Peyer's patch (tissue), 4 donors: ENCODE results near the gene POMT1.

Experiments
- POLR2A ChIP-seq, 2 donors: fragments of 450-650 bp; IDR thresholded peaks; one replicate each; pipeline ENCODE4 v1.5.1; 2017; ENCODE audit warnings: antibody characterized with exemption in 2 of 2, mild to moderate bottlenecking in 2 of 2, moderate library complexity in 2 of 2
- TF ChIP-seq, protein P1 (sequence below), 6 experiments: fragments of 450-650 bp in 4 of 6; fragments of 200-600 bp in 2 of 6; sonication (generic) in 1 of 6; IDR thresholded peaks; one replicate each; pipeline ENCODE4 v1.5.1; 2017 to 2019; ENCODE audit warnings: antibody characterized with exemption in 6 of 6, mild to moderate bottlenecking in 3 of 6, moderate library complexity in 1 of 6

GRCh38 chr9:131530920-131531832 lies 28.5 kb downstream of the POMT1 start, which contains the start of gene UCK1:
- TF ChIP-seq, protein P1, sequence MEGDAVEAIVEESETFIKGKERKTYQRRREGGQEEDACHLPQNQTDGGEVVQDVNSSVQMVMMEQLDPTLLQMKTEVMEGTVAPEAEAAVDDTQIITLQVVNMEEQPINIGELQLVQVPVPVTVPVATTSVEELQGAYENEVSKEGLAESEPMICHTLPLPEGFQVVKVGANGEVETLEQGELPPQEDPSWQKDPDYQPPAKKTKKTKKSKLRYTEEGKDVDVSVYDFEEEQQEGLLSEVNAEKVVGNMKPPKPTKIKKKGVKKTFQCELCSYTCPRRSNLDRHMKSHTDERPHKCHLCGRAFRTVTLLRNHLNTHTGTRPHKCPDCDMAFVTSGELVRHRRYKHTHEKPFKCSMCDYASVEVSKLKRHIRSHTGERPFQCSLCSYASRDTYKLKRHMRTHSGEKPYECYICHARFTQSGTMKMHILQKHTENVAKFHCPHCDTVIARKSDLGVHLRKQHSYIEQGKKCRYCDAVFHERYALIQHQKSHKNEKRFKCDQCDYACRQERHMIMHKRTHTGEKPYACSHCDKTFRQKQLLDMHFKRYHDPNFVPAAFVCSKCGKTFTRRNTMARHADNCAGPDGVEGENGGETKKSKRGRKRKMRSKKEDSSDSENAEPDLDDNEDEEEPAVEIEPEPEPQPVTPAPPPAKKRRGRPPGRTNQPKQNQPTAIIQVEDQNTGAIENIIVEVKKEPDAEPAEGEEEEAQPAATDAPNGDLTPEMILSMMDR (IDR thresholded peaks at IDR 0.05) = no peak
- TF ChIP-seq POLR2A (IDR thresholded peaks at IDR 0.05) = peak; percentile 24 to 48
